GM21526 (cell line): ENCODE results near the gene MRGPRX1.
"Not testable (repeated sequence)": the region's sequence is repeated elsewhere in the genome, so short reads cannot be mapped to it uniquely, and the experiment has no call there.

Experiments
- ATAC-seq: cut with Tn5 transposase; IDR thresholded peaks from one replicate; pipeline ENCODE4 v1.9.1; 2021; ENCODE audit warnings: moderate library complexity; ENCODE audit not compliant: unreplicated experiment, low FRiP score

MRGPRX1 gene

DNA sequence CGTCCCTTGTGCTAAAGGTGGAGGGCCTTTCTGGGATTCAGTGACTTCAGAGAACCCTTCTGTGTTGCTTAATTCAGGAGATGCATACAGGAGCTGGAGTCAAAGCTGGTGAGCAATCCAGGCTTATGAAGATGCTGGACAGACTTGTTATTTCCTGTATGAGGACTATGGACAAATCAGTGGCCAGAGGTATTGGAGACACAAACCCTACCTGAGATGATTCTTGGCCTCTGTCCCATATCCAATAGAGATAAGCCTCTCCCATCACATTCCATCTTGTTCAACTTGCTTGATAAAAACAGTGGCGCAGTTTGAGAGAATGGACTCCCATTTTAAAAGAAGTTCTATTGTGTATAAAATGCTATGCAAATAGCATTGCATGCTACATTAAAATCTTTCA is at the start of gene MRGPRX1:
Gene MRGPRX1, minus strand, starts transcription at position 101 of the 400 bp plus-strand sequence. CDS start 4,630 bp downstream, outside the sequence.
- ATAC-seq, result no peak

DNA sequence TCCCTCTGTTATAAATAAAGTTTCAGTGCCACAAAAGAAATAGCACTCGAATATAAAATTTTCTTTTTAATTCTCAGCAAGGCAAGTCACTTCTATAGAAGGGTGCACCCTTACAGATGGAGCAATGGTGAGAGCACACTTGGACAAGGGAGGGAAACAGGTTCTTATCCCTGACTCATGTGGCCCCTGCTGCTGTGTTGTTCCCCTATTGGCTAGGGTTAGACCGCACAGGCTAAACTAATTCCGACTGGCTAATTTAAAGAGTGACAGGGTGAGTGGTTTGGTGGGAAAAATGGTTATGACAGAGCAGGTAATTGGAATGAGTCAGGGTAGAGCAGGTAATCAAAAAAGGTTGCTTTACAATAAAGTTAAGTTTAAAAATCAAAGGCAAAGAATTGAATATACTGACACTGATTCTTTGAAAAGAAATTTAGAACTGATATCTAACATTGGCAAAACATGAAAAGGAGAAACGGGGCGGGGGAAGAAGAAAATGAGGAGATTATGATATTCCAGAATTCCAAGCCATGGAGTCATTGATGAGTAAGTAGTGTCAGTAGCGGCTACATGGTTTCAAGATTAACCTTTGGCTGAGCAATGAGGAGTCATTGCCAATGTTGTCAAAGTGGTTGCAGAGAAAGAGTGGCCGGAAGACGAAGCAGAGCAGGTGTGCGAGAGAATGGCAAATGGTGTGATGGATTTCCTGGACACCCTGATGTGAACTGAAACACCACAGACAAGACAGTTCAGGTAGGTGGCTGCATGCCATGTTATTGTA is 48.4 kb upstream of the MRGPRX1 start:
- no peak for ATAC-seq

DNA sequence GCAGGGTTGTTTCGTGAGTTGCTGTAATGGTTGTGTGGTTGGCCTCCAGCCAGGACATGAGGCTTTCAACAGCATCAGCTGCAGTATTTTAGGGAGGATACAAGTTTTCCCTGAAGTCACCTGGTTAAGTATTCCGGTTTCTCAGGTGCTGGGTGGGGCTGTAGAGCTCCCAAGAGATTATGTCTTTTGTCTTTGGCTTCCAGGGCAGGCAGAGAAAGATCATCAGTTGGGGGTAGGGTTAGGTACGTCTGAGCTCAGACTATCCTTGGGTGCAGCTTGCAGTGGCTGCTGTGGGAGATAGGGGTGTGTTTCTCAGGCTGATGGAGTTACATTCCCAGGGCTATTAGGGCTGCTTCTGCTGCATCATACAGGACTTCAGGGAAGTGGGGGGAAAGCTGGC is 47.5 kb upstream of the MRGPRX1 start:
- ATAC-seq, result no peak

DNA sequence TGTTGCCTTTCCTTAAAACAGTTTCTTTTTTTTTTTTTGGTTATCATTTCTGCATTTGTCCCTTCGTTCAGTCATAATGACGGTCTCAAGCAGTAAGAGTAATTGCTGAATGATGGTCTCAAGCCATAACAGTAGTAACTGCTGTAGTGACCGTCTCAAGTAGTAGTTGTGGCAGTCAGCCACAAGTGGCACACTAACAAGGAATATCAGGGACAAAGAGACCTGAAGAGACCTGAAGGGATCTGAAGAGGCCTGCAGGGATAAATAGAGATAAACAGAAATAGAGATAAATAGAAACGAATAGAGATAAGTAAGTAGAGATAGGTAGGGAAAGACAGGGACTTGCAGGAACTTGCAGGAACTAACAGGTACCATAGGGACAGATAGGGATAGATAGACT is 42.7 kb upstream of the MRGPRX1 start:
- ATAC-seq, result no peak

- no peak for ATAC-seq
Measured at GRCh38 chr11:18974192-18974591, 35.0 kb upstream of the MRGPRX1 start.

DNA sequence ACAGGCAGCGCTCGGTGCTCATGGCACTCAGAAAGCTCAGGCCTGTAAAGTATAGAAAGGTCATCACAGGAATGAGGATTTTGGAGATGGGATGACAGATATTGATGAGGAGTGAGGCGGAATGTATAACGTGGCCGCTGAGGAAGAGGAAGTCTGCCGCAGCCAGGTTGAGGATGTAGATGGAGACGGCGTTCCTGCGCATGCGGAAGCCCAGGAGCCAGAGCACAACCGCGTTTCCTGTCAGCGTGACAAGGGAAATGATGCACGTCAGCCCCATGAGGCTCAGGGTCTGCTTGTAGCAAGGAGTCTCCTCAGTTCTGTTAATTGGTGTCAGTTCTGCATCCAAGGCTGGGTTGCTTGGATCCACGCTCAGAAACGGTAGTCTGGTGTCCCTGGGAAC is 33.1 kb upstream of the MRGPRX1 start:
- no peak for ATAC-seq

DNA sequence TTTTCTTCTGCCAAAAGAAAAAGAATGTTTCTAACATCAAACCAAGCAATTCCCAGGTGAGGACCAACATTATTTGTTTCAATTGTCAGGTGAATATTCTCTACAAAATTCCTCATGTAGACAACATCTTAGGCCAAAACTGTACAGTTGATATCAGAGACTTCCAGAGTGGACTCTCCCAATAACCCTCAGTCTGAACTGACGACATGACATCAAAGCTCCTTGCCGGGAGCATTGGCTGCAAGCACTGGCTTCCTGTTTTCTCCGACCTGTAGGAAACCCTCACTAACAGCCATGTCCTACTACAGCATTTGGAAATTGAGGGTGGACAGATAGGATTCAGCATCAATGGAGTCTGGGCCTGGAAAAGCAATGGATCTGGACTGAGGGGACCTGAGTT is 30.5 kb upstream of the MRGPRX1 start:
- ATAC-seq, result no peak

DNA sequence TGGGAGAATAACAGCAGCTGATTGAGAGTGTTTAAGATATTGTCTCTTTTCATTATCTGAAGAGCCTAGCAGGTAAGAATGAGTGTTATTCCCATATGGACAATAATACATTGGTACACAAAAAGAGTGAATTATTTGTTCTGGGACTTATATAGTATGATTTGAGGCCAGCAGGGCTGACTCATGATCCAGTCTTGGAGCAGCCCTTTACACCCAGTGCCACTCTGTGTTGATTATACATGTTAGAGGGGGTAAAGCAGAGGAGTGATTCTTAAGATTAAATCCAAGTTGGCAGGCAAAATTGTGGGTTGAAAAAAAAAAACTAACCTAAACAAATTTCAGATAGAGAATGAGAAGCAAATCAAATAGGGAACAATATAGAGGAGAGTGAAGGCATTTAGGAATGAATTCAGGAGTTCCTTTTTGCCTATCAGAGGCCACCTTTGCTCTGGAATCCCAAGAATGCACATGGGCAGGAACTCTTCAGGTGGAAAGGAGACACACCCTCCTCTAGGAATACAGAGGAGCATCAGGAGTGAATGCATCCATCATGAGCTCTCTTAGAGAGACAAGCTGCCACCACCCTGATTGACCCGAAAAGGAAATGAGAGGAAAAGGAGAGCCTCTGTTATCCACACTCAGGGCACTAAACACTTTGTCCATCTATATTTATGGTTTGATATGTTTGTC is 19.2 kb upstream of the MRGPRX1 start:
- ATAC-seq, result no peak

- no peak for ATAC-seq
Measured at GRCh38 chr11:18956630-18957029, 17.4 kb upstream of the MRGPRX1 start.

DNA sequence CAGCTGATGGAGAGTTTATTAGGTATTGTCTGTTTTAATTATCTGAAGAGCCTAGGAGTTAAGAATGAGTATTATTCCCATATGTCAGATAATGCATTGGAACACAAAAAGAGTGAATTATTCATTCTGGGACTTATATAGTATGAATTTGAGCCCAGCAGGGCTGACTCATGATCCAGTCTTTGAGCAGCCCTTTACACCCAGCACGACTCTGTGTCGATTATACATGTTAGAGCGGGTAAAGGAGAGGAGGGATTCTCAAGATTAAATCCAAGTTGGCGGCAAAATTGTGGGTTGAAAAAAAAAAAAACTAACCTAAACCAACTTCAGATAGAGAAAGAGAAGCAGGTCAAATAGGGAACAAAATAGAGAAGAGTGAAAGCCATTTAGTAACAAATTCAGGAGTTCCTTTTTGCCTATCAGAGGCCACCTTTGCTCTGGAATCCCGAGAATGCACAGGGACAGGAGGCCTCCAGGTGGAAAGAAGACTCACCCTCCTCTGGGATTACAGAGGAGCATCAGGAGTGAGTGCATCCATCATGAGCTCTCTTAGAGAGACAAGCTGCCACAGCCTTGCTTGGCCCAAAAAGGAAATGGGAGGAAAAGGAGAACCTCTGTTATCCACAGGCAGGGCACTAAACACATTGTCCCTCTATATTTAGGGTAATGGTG is 3.1 kb downstream of the MRGPRX1 start:
- ATAC-seq, result no peak

DNA sequence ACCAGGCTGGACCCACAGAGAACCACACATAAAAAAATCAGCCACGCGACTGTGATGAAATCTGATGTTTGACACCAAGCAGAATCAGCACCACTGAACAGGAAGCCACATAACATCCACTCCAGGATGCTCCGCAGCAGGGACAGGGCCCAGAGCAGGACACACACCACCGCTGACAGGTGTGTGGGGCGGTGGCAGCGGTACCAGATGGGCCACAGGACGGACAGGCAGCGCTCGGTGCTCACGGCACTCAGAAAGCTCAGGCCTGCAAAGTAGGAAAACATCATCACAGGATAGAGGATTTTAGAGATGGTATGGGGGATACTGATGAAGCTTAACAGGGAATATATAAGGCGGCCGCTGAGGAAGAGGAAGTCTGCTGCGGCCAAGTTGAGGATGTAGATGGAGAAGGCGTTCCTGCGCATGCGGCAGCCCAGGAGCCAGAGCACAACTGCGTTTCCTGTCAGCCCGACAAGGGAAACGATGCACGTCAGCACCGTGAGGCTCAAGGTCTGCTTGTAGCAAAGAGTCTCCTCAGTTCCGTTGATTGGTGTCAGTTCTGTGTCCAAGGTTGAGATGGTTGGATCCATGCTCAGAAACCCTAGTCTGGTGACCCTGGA is 4.9 kb downstream of the MRGPRX1 start:
- ATAC-seq, result no peak

DNA sequence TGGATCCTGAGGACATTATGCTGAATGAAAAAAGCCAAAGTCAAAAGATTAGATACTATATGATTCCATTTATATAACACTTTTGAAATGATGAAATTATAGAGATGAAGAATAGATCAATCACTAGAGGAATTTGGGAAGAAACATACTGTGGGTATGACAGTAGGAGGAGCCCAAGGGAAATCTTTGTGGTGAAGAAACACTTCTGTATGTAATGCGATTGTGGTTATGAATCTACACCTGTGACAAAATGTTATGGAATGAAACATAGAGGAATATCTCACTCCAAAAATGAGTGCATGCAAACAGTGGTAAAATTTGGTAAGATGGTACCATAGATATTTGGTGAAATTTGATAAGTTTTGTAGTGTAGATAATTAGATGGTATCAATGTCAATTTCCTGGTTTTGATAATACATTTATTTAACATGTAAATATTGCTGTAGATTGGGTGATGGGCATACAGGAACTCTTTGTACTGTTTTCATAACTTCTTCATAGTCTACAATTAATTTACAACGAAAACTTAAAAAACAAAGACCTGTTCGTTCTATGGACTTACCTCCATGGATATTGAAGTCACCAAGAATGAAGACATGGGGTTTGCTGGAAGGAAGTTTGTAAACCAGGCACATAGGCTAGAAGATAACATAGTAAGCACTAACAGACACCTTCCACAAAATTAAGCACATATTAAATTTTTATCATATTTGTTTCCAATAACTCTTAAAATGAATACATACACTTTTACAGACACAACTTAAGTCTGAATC is 11.5 kb downstream of the MRGPRX1 start:
- ATAC-seq, result no peak

- ATAC-seq, result not testable (repeated sequence)
Measured at GRCh38 chr11:18925426-18925825, 13.8 kb downstream of the MRGPRX1 start.

DNA sequence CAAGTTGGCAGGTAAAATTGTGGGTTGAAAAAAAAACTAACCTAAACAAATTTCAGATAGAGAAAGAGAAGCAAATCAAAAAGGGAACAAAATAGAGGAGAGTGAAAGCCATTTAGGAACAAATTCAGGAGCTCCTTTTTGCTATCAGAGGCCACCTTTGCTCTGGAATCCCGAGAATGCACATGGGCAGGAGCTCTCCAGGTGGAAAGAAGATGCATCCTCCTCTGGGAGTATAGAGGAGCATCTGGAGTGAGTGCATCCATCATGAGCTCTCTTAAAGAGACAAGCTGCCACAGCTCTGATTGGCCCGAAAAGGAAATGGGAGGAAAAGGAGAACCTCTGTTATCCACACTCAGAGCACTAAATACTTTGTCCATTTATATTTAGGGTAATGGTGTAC is 26.3 kb downstream of the MRGPRX1 start:
- no peak for ATAC-seq

GRCh38 chr11:18907391-18907790 is 31.8 kb downstream of the MRGPRX1 start:
- no peak for ATAC-seq

GRCh38 chr11:18900637-18901036 is 38.6 kb downstream of the MRGPRX1 start:
- ATAC-seq, result not testable (repeated sequence)

GRCh38 chr11:18900151-18900611 is 39.0 kb downstream of the MRGPRX1 start:
- ATAC-seq, result not testable (repeated sequence)

GRCh38 chr11:18891712-18892111 is 47.5 kb downstream of the MRGPRX1 start:
- not testable (repeated sequence) for ATAC-seq

DNA sequence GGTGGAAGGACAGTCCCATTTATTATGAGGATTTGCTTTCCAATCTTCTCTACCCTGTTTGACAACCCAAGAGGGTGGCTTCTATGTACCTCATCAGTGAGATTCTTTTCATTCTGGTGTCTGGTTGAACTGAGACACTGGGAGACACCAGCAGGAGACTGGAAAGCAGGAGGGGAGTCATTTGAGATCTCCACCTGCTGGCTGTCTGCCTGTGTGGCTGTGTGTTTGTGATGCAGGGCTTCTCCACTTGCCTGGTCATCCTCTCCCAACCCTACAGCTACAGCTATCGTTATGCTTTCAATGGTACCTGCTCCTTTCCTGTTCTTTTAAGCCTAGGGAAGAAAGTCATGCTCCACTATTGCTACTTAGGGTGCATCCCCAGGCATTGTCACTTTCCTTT is 48.6 kb downstream of the MRGPRX1 start:
- no peak for ATAC-seq
